ENCODE measurements around the gene SPRR1B. TPM values are rescaled to one million over a fixed set of nuclear protein-coding genes. Genes with fewer than 3 reads are reported as not detected.

The SPRR1B gene
- total and polyA plus RNA-seq, 9 of the 15 experiments (the other 6 are each of a cell fraction or from before 2014, with no cell fraction given): not detected

DNA sequence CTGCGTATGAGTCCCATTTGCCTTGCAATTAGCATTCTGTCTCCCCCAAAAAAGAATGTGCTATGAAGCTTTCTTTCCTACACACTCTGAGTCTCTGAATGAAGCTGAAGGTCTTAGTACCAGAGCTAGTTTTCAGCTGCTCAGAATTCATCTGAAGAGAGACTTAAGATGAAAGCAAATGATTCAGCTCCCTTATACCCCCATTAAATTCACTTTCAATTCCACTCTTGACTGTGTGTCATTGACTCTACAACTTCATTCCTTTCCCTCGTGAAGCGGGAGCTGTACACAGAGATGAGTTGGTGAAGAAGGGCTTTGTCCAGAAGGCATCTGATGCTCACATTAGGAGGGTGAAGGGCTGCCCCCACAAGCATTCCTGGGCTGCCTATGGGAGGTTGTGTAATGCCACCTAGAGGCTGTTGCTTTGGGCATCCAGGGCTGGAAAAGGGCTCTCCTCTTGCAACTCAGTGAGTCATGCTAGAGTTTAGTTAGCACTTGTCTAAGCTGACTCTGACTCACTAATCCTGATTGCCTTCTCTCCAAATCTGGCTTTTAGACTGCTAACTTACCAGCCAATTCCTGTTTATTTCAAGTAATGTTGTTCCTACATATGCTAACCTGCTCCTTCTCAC, 1.8 kb downstream of the SPRR1B start:
- H3K27me3 ChIP-seq (ENCODE audit: control insufficient read depth in 2 of 2, insufficient read depth in 2 of 2, low read length in 2 of 2): no peaks in the 10 kb centered on the region
- 7% methylated on average over 3 of the region's 3 CpGs for WGBS (ENCODE audit: insufficient coverage, low coverage, missing lambda C conversion rate)
- no peak for FAIRE-seq
- in situ Hi-C loops (cut with MboI): no loop called here
- intact Hi-C loops (cut with micrococcal nuclease): loop anchor here (2.0 kb wide), 2 partner anchors 72 to 162 kb away; no protein-coding TSS in a partner anchor
- ATAC-seq: peak; percentile 80
- no peak overlapping the region for H3K9ac ChIP-seq (ENCODE audit: insufficient read depth in 1 of 2, low read depth in 2 of 2, low read length in 2 of 2)
- no peaks in the 10 kb centered on the region for H3K9me1 ChIP-seq (ENCODE audit: control insufficient read depth, insufficient read depth, low read length)
- no peaks in the 10 kb centered on the region for H3K36me3 ChIP-seq (ENCODE audit: control insufficient read depth, insufficient read depth, low read length)
- H2AFZ ChIP-seq (ENCODE audit: low read depth, low read length): no peak overlapping the region
- peak in 2 of 4 experiments; percentile 7 to 36 for DNase-seq (ENCODE audit: extremely low read depth in 1 of 4, low spot score in 3 of 4)
- no peaks in the 10 kb centered on the region for H3K9me3 ChIP-seq (replicated peaks; ENCODE audit: control insufficient read depth, insufficient read depth, low read depth, low read length)
- H3K79me2 ChIP-seq (ENCODE audit: control insufficient read depth, insufficient read depth, low read length): no peaks in the 10 kb centered on the region
- ChIA-PET POLR2A (no interaction called here), CTCF (ENCODE audit: low intra/inter-chr PET ratio) (interaction anchor here (0.6 kb wide), 1 partner anchor 148 kb away, joined by 3 read pairs; no protein-coding TSS in a partner anchor)
- H3K4me3 ChIP-seq: no peak overlapping the region
- H3K4me1 ChIP-seq (replicated peaks in 1 of 2; ENCODE audit: control insufficient read depth in 2 of 2, insufficient read depth in 2 of 2, low read length in 2 of 2): no peaks in the 10 kb centered on the region
- no peaks in the 10 kb centered on the region for H4K20me1 ChIP-seq (replicated peaks; ENCODE audit: control insufficient read depth, insufficient read depth, low read length)
- no TSS peak for BruUV-seq (replicated peaks)
- no peak overlapping the region for H3K27ac ChIP-seq (ENCODE audit: extremely low read depth, low read depth, low read length)
- H3K4me2 ChIP-seq (ENCODE audit: insufficient read depth, low read length): no peak overlapping the region
- TF ChIP-seq FOSL1 (tag; conservative IDR thresholded peaks at IDR 0.05) (peak; percentile 91), ZNF347 (CRISPR knock-in tag; IDR thresholded peaks at IDR 0.05; ENCODE audit: low read depth) (no peak), MYBL2 (IDR thresholded peaks at IDR 0.05; ENCODE audit: low read depth) (no peak), MYBL2 (CRISPR knock-in tag; IDR thresholded peaks at IDR 0.05; ENCODE audit: borderline replicate concordance) (no peak), RAD21 (CRISPR knock-in tag; conservative IDR thresholded peaks at IDR 0.05 in 1 of 2, IDR thresholded peaks at IDR 0.05 in 1 of 2) (peak; percentile 48 to 62; a peak in 3 of 4 replicates)
- TF ChIP-seq, protein P1, sequence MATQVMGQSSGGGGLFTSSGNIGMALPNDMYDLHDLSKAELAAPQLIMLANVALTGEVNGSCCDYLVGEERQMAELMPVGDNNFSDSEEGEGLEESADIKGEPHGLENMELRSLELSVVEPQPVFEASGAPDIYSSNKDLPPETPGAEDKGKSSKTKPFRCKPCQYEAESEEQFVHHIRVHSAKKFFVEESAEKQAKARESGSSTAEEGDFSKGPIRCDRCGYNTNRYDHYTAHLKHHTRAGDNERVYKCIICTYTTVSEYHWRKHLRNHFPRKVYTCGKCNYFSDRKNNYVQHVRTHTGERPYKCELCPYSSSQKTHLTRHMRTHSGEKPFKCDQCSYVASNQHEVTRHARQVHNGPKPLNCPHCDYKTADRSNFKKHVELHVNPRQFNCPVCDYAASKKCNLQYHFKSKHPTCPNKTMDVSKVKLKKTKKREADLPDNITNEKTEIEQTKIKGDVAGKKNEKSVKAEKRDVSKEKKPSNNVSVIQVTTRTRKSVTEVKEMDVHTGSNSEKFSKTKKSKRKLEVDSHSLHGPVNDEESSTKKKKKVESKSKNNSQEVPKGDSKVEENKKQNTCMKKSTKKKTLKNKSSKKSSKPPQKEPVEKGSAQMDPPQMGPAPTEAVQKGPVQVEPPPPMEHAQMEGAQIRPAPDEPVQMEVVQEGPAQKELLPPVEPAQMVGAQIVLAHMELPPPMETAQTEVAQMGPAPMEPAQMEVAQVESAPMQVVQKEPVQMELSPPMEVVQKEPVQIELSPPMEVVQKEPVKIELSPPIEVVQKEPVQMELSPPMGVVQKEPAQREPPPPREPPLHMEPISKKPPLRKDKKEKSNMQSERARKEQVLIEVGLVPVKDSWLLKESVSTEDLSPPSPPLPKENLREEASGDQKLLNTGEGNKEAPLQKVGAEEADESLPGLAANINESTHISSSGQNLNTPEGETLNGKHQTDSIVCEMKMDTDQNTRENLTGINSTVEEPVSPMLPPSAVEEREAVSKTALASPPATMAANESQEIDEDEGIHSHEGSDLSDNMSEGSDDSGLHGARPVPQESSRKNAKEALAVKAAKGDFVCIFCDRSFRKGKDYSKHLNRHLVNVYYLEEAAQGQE (IDR thresholded peaks at IDR 0.05; ENCODE audit: borderline replicate concordance): peak; percentile 29; the same call in 1 of the 2 replicates
- TF ChIP-seq, protein P1 (CRISPR knock-in tag; IDR thresholded peaks at IDR 0.05; ENCODE audit: low read depth): no peak
- TF ChIP-seq, protein P2, sequence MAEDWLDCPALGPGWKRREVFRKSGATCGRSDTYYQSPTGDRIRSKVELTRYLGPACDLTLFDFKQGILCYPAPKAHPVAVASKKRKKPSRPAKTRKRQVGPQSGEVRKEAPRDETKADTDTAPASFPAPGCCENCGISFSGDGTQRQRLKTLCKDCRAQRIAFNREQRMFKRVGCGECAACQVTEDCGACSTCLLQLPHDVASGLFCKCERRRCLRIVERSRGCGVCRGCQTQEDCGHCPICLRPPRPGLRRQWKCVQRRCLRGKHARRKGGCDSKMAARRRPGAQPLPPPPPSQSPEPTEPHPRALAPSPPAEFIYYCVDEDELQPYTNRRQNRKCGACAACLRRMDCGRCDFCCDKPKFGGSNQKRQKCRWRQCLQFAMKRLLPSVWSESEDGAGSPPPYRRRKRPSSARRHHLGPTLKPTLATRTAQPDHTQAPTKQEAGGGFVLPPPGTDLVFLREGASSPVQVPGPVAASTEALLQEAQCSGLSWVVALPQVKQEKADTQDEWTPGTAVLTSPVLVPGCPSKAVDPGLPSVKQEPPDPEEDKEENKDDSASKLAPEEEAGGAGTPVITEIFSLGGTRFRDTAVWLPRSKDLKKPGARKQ (CRISPR knock-in tag; IDR thresholded peaks at IDR 0.05): no peak
- TF ChIP-seq, protein P3, sequence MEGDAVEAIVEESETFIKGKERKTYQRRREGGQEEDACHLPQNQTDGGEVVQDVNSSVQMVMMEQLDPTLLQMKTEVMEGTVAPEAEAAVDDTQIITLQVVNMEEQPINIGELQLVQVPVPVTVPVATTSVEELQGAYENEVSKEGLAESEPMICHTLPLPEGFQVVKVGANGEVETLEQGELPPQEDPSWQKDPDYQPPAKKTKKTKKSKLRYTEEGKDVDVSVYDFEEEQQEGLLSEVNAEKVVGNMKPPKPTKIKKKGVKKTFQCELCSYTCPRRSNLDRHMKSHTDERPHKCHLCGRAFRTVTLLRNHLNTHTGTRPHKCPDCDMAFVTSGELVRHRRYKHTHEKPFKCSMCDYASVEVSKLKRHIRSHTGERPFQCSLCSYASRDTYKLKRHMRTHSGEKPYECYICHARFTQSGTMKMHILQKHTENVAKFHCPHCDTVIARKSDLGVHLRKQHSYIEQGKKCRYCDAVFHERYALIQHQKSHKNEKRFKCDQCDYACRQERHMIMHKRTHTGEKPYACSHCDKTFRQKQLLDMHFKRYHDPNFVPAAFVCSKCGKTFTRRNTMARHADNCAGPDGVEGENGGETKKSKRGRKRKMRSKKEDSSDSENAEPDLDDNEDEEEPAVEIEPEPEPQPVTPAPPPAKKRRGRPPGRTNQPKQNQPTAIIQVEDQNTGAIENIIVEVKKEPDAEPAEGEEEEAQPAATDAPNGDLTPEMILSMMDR (IDR thresholded peaks at IDR 0.05 in 2 of 3, conservative IDR thresholded peaks at IDR 0.05 in 1 of 3; ENCODE audit: insufficient read depth in 2 of 3, low read depth in 1 of 3, low read length in 3 of 3): peak; percentile 16 to 48 (median 34); a peak in 2 of 6 replicates
